ENCODE data around the gene KRT77.

The KRT77 gene

DNA sequence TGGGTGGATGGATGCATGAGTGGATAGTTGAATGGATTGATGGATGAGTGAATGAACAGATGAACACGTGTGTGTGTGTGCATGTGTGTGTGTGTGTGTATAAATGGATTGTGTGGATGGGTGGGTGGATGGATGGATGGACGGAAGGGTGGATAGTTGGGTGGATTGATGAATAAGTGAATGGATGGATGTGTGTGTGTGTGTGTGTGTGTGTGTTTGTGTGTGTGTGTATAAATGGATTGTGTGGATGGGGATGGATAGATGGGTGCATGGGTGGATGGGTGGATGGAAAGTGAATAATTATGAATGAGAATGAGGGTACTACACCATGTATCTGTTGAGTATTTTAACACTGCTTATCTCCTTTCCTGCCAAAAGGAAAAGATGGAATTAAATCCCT is 986 bp downstream of the KRT77 start:
- no peaks in the 10 kb centered on the region for H4K20me1 ChIP-seq (ENCODE audit: insufficient read depth, low read length)
- no peak overlapping the region for H2AFZ ChIP-seq (ENCODE audit: low read depth, low read length)
- no peaks in the 10 kb centered on the region for H3K79me2 ChIP-seq (ENCODE audit: low read length)
- H3K9me3 ChIP-seq (ENCODE audit: insufficient read depth, low read length) = no peaks in the 10 kb centered on the region
- H3K27ac ChIP-seq (ENCODE audit: low read length) = no peak overlapping the region
- H3K4me3 ChIP-seq (ENCODE audit: low read length) = no peak overlapping the region
- TF ChIP-seq EZH2phosphoT487 (IDR thresholded peaks at IDR 0.05; ENCODE audit: low read depth) = no peak
- TF ChIP-seq, protein P1, sequence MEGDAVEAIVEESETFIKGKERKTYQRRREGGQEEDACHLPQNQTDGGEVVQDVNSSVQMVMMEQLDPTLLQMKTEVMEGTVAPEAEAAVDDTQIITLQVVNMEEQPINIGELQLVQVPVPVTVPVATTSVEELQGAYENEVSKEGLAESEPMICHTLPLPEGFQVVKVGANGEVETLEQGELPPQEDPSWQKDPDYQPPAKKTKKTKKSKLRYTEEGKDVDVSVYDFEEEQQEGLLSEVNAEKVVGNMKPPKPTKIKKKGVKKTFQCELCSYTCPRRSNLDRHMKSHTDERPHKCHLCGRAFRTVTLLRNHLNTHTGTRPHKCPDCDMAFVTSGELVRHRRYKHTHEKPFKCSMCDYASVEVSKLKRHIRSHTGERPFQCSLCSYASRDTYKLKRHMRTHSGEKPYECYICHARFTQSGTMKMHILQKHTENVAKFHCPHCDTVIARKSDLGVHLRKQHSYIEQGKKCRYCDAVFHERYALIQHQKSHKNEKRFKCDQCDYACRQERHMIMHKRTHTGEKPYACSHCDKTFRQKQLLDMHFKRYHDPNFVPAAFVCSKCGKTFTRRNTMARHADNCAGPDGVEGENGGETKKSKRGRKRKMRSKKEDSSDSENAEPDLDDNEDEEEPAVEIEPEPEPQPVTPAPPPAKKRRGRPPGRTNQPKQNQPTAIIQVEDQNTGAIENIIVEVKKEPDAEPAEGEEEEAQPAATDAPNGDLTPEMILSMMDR (IDR thresholded peaks at IDR 0.05; ENCODE audit: low read depth, low read length) = no peak
- H3K36me3 ChIP-seq (replicated peaks; ENCODE audit: low read depth, low read length) = no peaks in the 10 kb centered on the region
- no peak overlapping the region for H3K9ac ChIP-seq (ENCODE audit: low read length)
- no peak overlapping the region for H3K4me2 ChIP-seq (ENCODE audit: low read length)
- H3K27me3 ChIP-seq (ENCODE audit: low read depth, low read length) = peaks cover 12% of the 10 kb centered on the region
- H3K4me1 ChIP-seq (ENCODE audit: low read length) = no peaks in the 10 kb centered on the region

DNA sequence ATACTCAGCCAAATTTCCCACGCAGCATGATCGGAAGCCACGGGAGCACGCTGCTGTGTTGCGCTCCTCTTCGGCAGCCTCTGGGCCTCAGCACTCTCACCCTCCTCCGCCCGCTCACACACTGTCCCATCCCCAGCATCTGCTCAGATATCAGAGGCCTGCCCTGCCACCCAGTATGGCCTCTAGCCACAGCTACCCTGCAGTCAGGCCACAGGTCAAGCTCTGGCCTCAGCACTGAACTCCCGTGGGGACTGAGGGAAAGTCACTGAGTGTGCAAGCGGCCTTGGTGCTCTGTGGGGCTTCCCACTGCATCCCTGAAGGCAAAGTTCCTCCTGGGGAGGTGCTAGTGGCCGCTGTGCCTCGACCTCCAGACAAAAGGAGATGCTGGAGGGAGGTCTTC is 2.0 kb downstream of the KRT77 start:
- no peak overlapping the region for H3K4me3 ChIP-seq (ENCODE audit: low read length)
- H4K20me1 ChIP-seq (ENCODE audit: insufficient read depth, low read length) = no peaks in the 10 kb centered on the region
- no peaks in the 10 kb centered on the region for H3K36me3 ChIP-seq (replicated peaks; ENCODE audit: low read depth, low read length)
- H3K9me3 ChIP-seq (ENCODE audit: insufficient read depth, low read length) = no peaks in the 10 kb centered on the region
- TF ChIP-seq, protein P1 (IDR thresholded peaks at IDR 0.05; ENCODE audit: low read depth, low read length) = no peak
- TF ChIP-seq EZH2phosphoT487 (IDR thresholded peaks at IDR 0.05; ENCODE audit: low read depth) = no peak
- no peaks in the 10 kb centered on the region for H3K4me1 ChIP-seq (ENCODE audit: low read length)
- no peak overlapping the region for H2AFZ ChIP-seq (ENCODE audit: low read depth, low read length)
- H3K79me2 ChIP-seq (ENCODE audit: low read length) = no peaks in the 10 kb centered on the region
- H3K27me3 ChIP-seq (ENCODE audit: low read depth, low read length) = peaks cover 14% of the 10 kb centered on the region
- H3K27ac ChIP-seq (ENCODE audit: low read length) = no peak overlapping the region
- H3K9ac ChIP-seq (ENCODE audit: low read length) = no peak overlapping the region
- H3K4me2 ChIP-seq (ENCODE audit: low read length) = no peak overlapping the region

DNA sequence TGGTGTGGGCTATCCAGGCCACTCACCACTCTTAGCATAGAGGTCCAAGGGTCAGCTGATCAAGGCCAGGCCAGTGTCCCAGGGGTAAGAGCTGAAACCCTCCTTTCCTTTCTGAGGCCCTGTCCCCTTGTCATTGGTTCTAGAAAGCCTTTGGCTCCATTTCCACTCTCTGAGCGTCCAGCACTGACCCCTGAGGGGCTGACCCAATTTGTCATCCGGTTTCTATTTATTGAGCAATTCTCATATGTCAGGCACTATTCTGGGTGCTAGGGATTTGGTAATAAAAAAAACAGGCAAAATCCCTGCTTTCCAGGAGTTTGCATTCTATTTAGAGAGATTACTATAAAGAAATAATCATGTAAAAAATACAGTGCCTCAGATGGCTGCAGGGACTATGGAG is 3.4 kb downstream of the KRT77 start:
- H2AFZ ChIP-seq (ENCODE audit: low read depth, low read length) = no peak overlapping the region
- H3K79me2 ChIP-seq (ENCODE audit: low read length) = no peaks in the 10 kb centered on the region
- no peak overlapping the region for H3K4me3 ChIP-seq (ENCODE audit: low read length)
- H3K9ac ChIP-seq (ENCODE audit: low read length) = no peak overlapping the region
- H3K4me2 ChIP-seq (ENCODE audit: low read length) = no peak overlapping the region
- no peak overlapping the region for H3K27ac ChIP-seq (ENCODE audit: low read length)
- no peaks in the 10 kb centered on the region for H3K9me3 ChIP-seq (ENCODE audit: insufficient read depth, low read length)
- no peaks in the 10 kb centered on the region for H4K20me1 ChIP-seq (ENCODE audit: insufficient read depth, low read length)
- peaks cover 24% of the 10 kb centered on the region for H3K27me3 ChIP-seq (ENCODE audit: low read depth, low read length)
- TF ChIP-seq EZH2phosphoT487 (IDR thresholded peaks at IDR 0.05; ENCODE audit: low read depth) = no peak
- TF ChIP-seq, protein P1 (IDR thresholded peaks at IDR 0.05; ENCODE audit: low read depth, low read length) = no peak
- H3K36me3 ChIP-seq (replicated peaks; ENCODE audit: low read depth, low read length) = no peaks in the 10 kb centered on the region
- no peaks in the 10 kb centered on the region for H3K4me1 ChIP-seq (ENCODE audit: low read length)

DNA sequence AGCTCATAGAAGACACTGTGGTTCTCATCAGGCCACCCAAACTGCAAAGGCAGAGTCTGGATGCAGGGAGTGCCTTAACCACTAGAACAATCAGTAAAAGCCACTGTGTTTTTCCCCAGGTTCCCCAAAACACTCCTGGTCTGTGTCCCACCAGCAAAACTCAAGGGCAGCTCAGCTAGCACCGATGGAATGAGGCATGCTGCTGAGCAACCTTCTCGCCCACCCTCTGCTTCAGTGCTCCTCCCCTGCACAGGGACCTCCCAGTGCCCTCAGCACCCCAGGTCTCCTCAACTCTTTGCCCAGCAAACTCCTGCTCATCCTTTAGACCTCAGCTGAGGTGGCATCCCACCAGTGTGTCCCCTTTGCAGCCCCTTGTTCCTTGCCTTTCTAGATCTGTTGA is 4.0 kb downstream of the KRT77 start:
- H3K4me2 ChIP-seq (ENCODE audit: low read length) = no peak overlapping the region
- H3K79me2 ChIP-seq (ENCODE audit: low read length) = no peaks in the 10 kb centered on the region
- H3K27me3 ChIP-seq (ENCODE audit: low read depth, low read length) = peaks cover 29% of the 10 kb centered on the region
- H3K4me3 ChIP-seq (ENCODE audit: low read length) = no peak overlapping the region
- H3K9ac ChIP-seq (ENCODE audit: low read length) = no peak overlapping the region
- no peaks in the 10 kb centered on the region for H4K20me1 ChIP-seq (ENCODE audit: insufficient read depth, low read length)
- H3K36me3 ChIP-seq (replicated peaks; ENCODE audit: low read depth, low read length) = no peaks in the 10 kb centered on the region
- TF ChIP-seq, protein P1 (IDR thresholded peaks at IDR 0.05; ENCODE audit: low read depth, low read length) = no peak
- TF ChIP-seq EZH2phosphoT487 (IDR thresholded peaks at IDR 0.05; ENCODE audit: low read depth) = no peak
- H3K9me3 ChIP-seq (ENCODE audit: insufficient read depth, low read length) = no peaks in the 10 kb centered on the region
- H2AFZ ChIP-seq (ENCODE audit: low read depth, low read length) = no peak overlapping the region
- H3K27ac ChIP-seq (ENCODE audit: low read length) = no peak overlapping the region
- no peaks in the 10 kb centered on the region for H3K4me1 ChIP-seq (ENCODE audit: low read length)

Data from OCI-LY3 (cell line).